Measurements from ENCODE around the gene SLC7A5. TPM values are rescaled to one million over a fixed set of nuclear protein-coding genes. Genes with fewer than 3 reads are reported as not detected.

Gene SLC7A5
- polyA plus RNA-seq, 2 of the 4 experiments (the other 2 are of a cell fraction), result 265 to 972 TPM

DNA sequence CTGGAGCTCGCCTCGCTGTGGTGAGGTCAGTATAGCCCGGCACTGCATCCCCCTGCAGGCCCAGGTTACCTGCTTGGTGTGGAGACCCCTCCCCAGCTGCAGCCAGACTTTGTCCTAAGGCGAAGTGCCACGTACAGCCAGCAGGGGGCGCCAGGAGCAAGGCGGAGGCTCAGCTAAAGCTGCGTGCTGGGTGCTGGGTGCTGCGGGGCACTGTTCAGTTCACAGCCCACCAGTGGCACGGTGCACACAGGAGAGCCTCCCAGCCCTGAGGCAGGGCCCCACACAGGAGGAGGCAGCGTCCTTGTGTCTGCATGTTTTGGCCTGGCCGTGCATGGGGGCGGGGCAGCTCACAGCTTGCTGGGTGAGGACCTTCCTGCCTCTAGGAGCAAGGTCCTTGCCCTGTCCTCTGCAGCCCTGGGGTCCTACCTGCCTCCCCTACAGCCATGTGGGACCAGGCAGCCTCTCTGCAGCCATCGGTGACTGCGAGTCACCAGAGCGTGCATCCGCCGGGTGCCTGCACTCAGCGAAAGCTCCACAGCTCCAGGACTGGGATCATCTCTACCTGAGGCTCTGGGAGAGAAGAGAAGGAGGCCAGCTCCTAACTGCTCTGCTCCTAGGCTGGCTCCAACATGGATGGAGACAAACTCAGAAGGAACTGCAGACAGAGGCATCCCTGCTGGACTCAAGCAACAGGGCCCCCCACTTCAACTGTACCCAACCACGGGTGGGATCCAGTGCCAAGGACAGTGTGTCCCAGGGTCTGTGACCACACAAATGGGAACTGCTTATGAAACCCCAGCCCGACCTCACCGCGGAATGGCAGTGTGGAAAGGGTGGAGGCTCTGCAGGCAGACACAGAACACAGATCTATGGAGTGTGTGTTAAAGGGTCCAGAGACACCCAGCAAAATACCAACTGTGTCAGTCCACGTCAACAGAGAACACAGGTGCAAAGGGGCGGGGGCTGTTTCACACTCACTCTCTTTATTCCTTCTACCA, 19.0 kb downstream of the SLC7A5 start (continued):
- TF ChIP-seq, protein P1, sequence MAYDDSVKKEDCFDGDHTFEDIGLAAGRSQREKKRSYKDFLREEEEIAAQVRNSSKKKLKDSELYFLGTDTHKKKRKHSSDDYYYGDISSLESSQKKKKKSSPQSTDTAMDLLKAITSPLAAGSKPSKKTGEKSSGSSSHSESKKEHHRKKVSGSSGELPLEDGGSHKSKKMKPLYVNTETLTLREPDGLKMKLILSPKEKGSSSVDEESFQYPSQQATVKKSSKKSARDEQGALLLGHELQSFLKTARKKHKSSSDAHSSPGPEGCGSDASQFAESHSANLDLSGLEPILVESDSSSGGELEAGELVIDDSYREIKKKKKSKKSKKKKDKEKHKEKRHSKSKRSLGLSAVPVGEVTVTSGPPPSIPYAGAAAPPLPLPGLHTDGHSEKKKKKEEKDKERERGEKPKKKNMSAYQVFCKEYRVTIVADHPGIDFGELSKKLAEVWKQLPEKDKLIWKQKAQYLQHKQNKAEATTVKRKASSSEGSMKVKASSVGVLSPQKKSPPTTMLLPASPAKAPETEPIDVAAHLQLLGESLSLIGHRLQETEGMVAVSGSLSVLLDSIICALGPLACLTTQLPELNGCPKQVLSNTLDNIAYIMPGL (CRISPR knock-in tag; IDR thresholded peaks at IDR 0.05; ENCODE audit: borderline replicate concordance), result no peak

DNA sequence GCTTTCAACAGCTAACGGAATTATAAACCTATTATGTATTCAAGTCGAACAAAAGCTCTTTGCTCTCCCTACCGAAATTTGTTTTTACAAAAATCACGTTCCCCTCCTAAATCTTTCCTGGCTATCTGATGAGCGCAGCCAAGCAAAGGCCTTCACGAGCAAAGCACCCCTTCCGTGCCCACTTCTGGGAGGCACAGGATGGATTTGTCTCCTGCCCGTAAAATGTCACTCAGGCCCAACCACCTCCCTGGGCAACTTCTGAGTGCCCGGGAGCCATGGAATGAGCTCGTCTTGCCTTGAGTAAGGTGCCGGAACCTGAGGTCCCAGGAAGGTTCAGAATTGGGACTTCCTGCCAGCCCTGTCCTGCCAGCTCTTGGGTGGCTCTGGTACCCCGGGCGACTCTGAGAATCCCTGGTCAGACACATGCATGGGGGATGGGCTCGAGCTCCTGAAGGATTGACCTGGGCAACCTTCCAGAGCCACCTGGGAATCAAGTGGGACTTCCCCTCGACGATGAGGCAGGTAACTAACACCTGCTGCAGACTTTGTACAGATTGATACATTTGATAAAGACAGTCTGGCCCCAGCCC, 19.8 kb downstream of the SLC7A5 start:
- DNase-seq (ENCODE audit: low read depth in 1 of 2, low spot score in 1 of 2) (no peak), ATAC-seq (no peak), FAIRE-seq (no peak)
- ChIA-PET CTCF (interaction anchor here (0.6 to 15.2 kb wide), 22 partner anchors 11 to 713 kb away, joined by 3 to 246 read pairs (median 4); partner anchors contain the start of genes KLHDC4 and SLC7A5), POLR2A (interaction anchor here (5.3 kb wide), 1 partner anchor 19 kb away, joined by 36 read pairs; the partner anchor contains the start of gene SLC7A5)
- H3K27ac ChIP-seq, result peak overlapping the region; percentile 97 to 99
- WGBS (ENCODE audit: missing lambda C conversion rate), result 51% methylated on average over 16 of the region's 16 CpGs
- H3K4me1 ChIP-seq, result peaks cover 98% of the 10 kb centered on the region
- H3K9me3 ChIP-seq, result no peaks in the 10 kb centered on the region
- TF ChIP-seq, protein P2, sequence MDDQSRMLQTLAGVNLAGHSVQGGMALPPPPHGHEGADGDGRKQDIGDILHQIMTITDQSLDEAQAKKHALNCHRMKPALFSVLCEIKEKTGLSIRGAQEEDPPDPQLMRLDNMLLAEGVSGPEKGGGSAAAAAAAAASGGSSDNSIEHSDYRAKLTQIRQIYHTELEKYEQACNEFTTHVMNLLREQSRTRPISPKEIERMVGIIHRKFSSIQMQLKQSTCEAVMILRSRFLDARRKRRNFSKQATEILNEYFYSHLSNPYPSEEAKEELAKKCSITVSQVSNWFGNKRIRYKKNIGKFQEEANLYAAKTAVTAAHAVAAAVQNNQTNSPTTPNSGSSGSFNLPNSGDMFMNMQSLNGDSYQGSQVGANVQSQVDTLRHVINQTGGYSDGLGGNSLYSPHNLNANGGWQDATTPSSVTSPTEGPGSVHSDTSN (IDR thresholded peaks at IDR 0.05), result 0 out of 2 replicates have a peak, but pooled peaks have one; percentile 26
- peak; percentile 17; the same call in 1 of the 2 replicates for TF ChIP-seq POLR2AphosphoS2 (conservative IDR thresholded peaks at IDR 0.05; ENCODE audit: low read length)
- TF ChIP-seq JUN (IDR thresholded peaks at IDR 0.05), result peak in 1 of 2 experiments; percentile 38; a peak in 1 of 5 replicates
- TF ChIP-seq GATA3 (IDR thresholded peaks at IDR 0.05; ENCODE audit: borderline replicate concordance), result no peak; the same call in 1 of the 2 replicates
- TF ChIP-seq EHMT2 (IDR thresholded peaks at IDR 0.05; ENCODE audit: low read depth), result no peak
- no peak for TF ChIP-seq HOXB5 (CRISPR knock-in tag; IDR thresholded peaks at IDR 0.05)
- TF ChIP-seq FOSB (CRISPR knock-in tag; IDR thresholded peaks at IDR 0.05), result no peak
- TF ChIP-seq, protein P3, sequence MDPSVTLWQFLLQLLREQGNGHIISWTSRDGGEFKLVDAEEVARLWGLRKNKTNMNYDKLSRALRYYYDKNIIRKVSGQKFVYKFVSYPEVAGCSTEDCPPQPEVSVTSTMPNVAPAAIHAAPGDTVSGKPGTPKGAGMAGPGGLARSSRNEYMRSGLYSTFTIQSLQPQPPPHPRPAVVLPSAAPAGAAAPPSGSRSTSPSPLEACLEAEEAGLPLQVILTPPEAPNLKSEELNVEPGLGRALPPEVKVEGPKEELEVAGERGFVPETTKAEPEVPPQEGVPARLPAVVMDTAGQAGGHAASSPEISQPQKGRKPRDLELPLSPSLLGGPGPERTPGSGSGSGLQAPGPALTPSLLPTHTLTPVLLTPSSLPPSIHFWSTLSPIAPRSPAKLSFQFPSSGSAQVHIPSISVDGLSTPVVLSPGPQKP (IDR thresholded peaks at IDR 0.05; ENCODE audit: low read depth, low read length), result no peak
- TF ChIP-seq, protein P4, sequence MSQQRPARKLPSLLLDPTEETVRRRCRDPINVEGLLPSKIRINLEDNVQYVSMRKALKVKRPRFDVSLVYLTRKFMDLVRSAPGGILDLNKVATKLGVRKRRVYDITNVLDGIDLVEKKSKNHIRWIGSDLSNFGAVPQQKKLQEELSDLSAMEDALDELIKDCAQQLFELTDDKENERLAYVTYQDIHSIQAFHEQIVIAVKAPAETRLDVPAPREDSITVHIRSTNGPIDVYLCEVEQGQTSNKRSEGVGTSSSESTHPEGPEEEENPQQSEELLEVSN (IDR thresholded peaks at IDR 0.05; ENCODE audit: borderline replicate concordance, low read depth), result no peak
- TF ChIP-seq, protein P5, sequence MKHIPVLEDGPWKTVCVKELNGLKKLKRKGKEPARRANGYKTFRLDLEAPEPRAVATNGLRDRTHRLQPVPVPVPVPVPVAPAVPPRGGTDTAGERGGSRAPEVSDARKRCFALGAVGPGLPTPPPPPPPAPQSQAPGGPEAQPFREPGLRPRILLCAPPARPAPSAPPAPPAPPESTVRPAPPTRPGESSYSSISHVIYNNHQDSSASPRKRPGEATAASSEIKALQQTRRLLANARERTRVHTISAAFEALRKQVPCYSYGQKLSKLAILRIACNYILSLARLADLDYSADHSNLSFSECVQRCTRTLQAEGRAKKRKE (CRISPR knock-in tag; IDR thresholded peaks at IDR 0.05; ENCODE audit: low read depth), result no peak
- TF ChIP-seq MAFK (IDR thresholded peaks at IDR 0.05; ENCODE audit: partially characterized antibody), result no peak
- H3K4me2 ChIP-seq, result peak overlapping the region; percentile 79
- no peak overlapping the region for H3K4me3 ChIP-seq

DNA sequence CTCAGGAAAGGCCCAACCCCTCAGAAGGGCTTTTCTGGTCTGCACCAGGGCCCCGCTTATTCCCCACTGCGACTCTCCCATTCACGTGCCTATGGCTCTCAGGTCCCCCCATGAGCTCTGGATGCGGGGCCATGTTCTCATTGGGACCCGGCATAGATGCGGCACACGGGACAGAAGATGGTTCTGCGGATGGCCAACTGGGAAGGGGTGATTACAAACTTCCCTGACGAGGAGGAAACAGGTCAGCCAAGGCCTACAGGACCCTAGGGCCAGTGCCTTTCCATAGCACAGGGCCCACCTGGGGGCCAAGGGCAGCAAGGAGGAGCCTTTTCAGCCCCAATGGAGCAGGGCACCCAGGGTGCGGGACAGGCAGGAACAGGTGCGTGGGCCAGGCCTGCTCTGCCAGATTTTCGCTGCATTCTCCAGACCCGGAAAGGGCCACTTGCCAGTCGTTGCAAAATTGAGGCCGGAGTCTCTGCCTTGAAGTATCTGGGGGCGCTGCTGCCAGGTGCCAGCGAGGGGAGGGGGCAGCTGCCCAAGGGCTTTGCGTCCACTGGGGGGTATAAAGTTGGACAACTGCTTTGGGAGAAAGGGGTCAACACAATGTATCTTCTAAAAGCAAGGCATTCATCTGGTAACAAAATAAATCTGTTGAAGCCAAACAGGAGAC, 20.5 kb downstream of the SLC7A5 start:
- CTCF ChIA-PET, result interaction anchor here (0.6 to 15.2 kb wide), 18 partner anchors 12 to 714 kb away, joined by 3 to 246 read pairs (median 6); partner anchors contain the start of gene SLC7A5
- H3K4me2 ChIP-seq, result peak overlapping the region; percentile 79
- peaks cover 98% of the 10 kb centered on the region for H3K4me1 ChIP-seq
- peak overlapping the region; percentile 97 to 99 for H3K27ac ChIP-seq
- WGBS (ENCODE audit: missing lambda C conversion rate), result 76% methylated on average over 18 of the region's 18 CpGs
- POLR2A ChIA-PET, result interaction anchor here (5.3 kb wide), 1 partner anchor 20 kb away, joined by 36 read pairs; the partner anchor contains the start of gene SLC7A5
- DNase-seq (ENCODE audit: low read depth in 1 of 2, low spot score in 1 of 2) (no peak), FAIRE-seq (no peak), ATAC-seq (no peak)
- no peaks in the 10 kb centered on the region for H3K9me3 ChIP-seq
- TF ChIP-seq, protein P3 (IDR thresholded peaks at IDR 0.05; ENCODE audit: low read depth, low read length), result no peak
- peak in 1 of 2 experiments; percentile 41; a peak in 2 of 5 replicates for TF ChIP-seq JUN (IDR thresholded peaks at IDR 0.05)
- TF ChIP-seq HOXA7 (CRISPR knock-in tag; IDR thresholded peaks at IDR 0.05), result 0 out of 2 replicates have a peak, but pooled peaks have one; percentile 34
- H3K4me3 ChIP-seq, result 0 out of 3 replicates have a peak overlapping the region, but pooled peaks have one; percentile 10

Measured in A549 (cell line).